A673 (cell line): ENCODE data around the gene METTL24. TPM values are rescaled to one million over a fixed set of nuclear protein-coding genes. Genes with fewer than 3 reads are reported as not detected.

Source experiments
- BruUV-seq: library from RNA; stranded (reverse); fragments of 400-500 nt; replicated peaks from 2 replicates; lab custom pipeline; 2021; lab: Mats Ljungman, UMichigan
- CTCF ChIA-PET: fragments of 300-600 bp; sonication (Branson Sonifier 250); formaldehyde crosslinking; loops from one replicate; lab custom pipeline; 2022; ENCODE audit warnings: antibody characterized with exemption; lab: Charles Lee
- POLR2A ChIA-PET: fragments of 300-600 bp; sonication (Branson Sonifier 250); formaldehyde crosslinking; loops from one replicate; lab custom pipeline; 2022; ENCODE audit warnings: antibody characterized with exemption; ENCODE audit not compliant: low non-redundant PET; lab: Charles Lee
- DNase-seq: peaks from one replicate; pipeline ENCODE4 v3.0.0-alpha.2; 2015; ENCODE audit warnings: low spot score
- H3K27ac ChIP-seq: fragments of 200-600 bp; sonication (generic); 2 replicates; pipeline ENCODE4 v1.5.1; 2016; ENCODE audit warnings: mixed run types, low read depth, mild to moderate bottlenecking, mixed read lengths, antibody characterized with exemption, low read length; ENCODE audit not compliant: poor library complexity, severe bottlenecking
- H3K27me3 ChIP-seq: fragments of 200-600 bp; sonication (generic); replicated peaks from 2 replicates; pipeline ENCODE4 v1.6.1; 2017; ENCODE audit warnings: mixed run types, low read depth, mild to moderate bottlenecking, mixed read lengths, antibody characterized with exemption, low read length; ENCODE audit not compliant: insufficient read depth, poor library complexity
- H3K36me3 ChIP-seq: fragments of 200-600 bp; sonication (generic); 2 replicates; pipeline ENCODE4 v1.6.1; 2016; ENCODE audit warnings: mixed run types, mild to moderate bottlenecking, mixed read lengths, antibody characterized with exemption, low read length; ENCODE audit not compliant: insufficient read depth, poor library complexity, severe bottlenecking
- H3K4me1 ChIP-seq: fragments of 200-600 bp; sonication (generic); 2 replicates; pipeline ENCODE4 v1.6.1; 2017; ENCODE audit warnings: mixed run types, mild to moderate bottlenecking, mixed read lengths, antibody characterized with exemption, low read length; ENCODE audit not compliant: insufficient read depth, poor library complexity, severe bottlenecking
- H3K4me3 ChIP-seq: fragments of 200-600 bp; sonication (generic); 2 replicates; pipeline ENCODE4 v1.5.1; 2016; ENCODE audit warnings: low read depth, mixed run types, mild to moderate bottlenecking, mixed read lengths, low read length; ENCODE audit not compliant: poor library complexity, severe bottlenecking
- H3K9me3 ChIP-seq: fragments of 200-600 bp; sonication (generic); 2 replicates; pipeline ENCODE4 v1.6.1; 2016; ENCODE audit warnings: mixed run types, low read depth, mild to moderate bottlenecking, mixed read lengths, antibody characterized with exemption, low read length; ENCODE audit not compliant: poor library complexity, severe bottlenecking
- CTCF ChIP-seq: fragments of 300-800, 200-600 bp; sonication (generic); conservative IDR thresholded peaks from 2 replicates; pipeline ENCODE4 v1.5.1; 2017; ENCODE audit warnings: low read depth, mild to moderate bottlenecking, antibody characterized with exemption, low read length, moderate library complexity, mixed read lengths
- EZH2 ChIP-seq: fragments of 200-600 bp; sonication (generic); IDR thresholded peaks from 2 replicates; pipeline ENCODE4 v1.6.1; 2017; ENCODE audit warnings: borderline replicate concordance, low read depth, mild to moderate bottlenecking, mixed read lengths, antibody characterized with exemption, low read length; ENCODE audit not compliant: poor library complexity, severe bottlenecking
- intact Hi-C: fragments of 100-400 bp; cut with micrococcal nuclease; formaldehyde crosslinking; loops from one replicate; pipeline ENCODE4 v1.10.0; 2022; ENCODE audit not compliant: unreplicated experiment
- total RNA-seq: library from RNA; stranded (reverse); gene quantifications from 2 replicates; pipeline ENCODE4 v1.2.3, GENCODE V29; 2021

Gene METTL24
- total RNA-seq, 1 experiment from 2014 or later, result 6.4 TPM

DNA sequence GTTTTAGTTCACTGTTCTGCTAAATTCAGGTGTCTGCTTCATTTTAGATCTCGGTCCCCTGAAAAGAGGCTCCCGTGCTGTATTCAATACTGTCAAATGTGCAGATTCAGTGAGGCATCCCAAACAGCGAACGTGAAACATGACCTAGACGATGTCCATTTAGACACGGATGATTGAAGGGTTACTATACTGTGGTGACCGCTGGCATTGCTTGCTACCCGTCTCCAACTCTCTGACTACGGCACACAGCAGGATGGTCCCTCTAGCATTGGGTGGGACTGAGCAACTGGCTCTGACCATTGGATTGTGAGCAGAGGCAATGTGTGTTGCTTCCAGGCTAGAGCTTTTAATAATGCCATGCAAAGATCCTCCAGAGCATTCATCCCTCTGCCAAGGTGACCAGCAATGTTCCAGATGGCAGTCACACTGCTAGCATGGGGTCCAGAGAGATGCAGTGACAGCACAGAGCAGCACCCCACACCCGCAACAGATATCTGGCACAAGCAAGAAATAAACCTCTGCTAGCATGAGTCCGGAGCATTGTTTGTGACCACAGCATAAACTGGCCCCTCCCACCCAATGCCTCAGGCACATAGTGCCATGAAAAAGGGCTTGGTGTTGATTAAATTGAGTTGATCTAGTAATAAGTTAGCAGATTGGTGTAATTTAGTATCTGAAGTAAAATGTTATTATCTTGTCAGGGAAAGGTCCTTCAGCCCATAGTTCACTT lies 9.0 kb downstream of the METTL24 start:
- ChIA-PET CTCF (no interaction called here), POLR2A (interaction anchor here (0.6 kb wide), 1 partner anchor 14 kb away, joined by 3 read pairs; no protein-coding TSS in a partner anchor)
- intact Hi-C loops, result no loop called here
- no peaks in the 10 kb centered on the region for H3K9me3 ChIP-seq
- TF ChIP-seq EZH2 (no peak), CTCF (no peak)
- no peak overlapping the region for H3K27ac ChIP-seq
- no peaks in the 10 kb centered on the region for H3K36me3 ChIP-seq
- H3K27me3 ChIP-seq, result no peaks in the 10 kb centered on the region
- BruUV-seq, result no TSS peak
- peaks cover 36% of the 10 kb centered on the region for H3K4me1 ChIP-seq
- H3K4me3 ChIP-seq, result no peak overlapping the region
- no peak for DNase-seq

GRCh38 chr6:110345025-110345424 lies 13.1 kb downstream of the METTL24 start:
- intact Hi-C loops, result no loop called here
- H3K27ac ChIP-seq, result no peak overlapping the region
- no peak for TF ChIP-seq EZH2
- TF ChIP-seq CTCF, result no peak
- no peaks in the 10 kb centered on the region for H3K36me3 ChIP-seq
- H3K4me1 ChIP-seq, result peaks cover 16% of the 10 kb centered on the region
- no peak for DNase-seq
- no peaks in the 10 kb centered on the region for H3K9me3 ChIP-seq
- BruUV-seq, result no TSS peak
- POLR2A ChIA-PET, result interaction anchor here (0.5 kb wide), 1 partner anchor 96 kb away, joined by 6 read pairs; no protein-coding TSS in a partner anchor
- no peaks in the 10 kb centered on the region for H3K27me3 ChIP-seq
- H3K4me3 ChIP-seq, result no peak overlapping the region
- CTCF ChIA-PET, result no interaction called here

DNA sequence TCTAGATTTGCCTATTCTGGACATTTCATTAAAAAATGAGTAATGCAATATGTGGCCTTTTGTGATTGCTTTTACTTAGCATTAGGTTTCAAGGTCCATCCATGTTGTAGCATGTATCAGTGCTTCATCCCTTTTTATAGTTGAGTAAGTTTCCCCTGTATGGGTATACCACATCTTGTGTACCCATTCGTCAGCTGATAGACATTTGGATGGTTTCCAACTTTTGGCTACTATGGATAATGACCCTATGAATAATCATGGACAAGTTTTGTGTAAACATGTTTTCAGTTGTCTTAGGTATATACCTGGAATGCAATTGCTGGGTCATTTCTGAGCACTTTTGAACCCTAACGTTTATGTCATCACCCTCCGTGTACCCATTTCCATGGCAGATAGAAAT lies 15.4 kb downstream of the METTL24 start:
- TF ChIP-seq EZH2 (no peak), CTCF (no peak)
- no peak overlapping the region for H3K27ac ChIP-seq
- CTCF ChIA-PET, result no interaction called here
- DNase-seq, result no peak
- no peak overlapping the region for H3K4me3 ChIP-seq
- no peaks in the 10 kb centered on the region for H3K9me3 ChIP-seq
- no TSS peak for BruUV-seq
- H3K27me3 ChIP-seq, result no peaks in the 10 kb centered on the region
- intact Hi-C loops, result no loop called here
- no peaks in the 10 kb centered on the region for H3K36me3 ChIP-seq
- POLR2A ChIA-PET, result no interaction called here
- H3K4me1 ChIP-seq, result peaks cover 18% of the 10 kb centered on the region
